AG04450 (cell line): ENCODE data around the gene STAMBPL1. TPM values are rescaled to one million over a fixed set of nuclear protein-coding genes. Genes with fewer than 3 reads are reported as not detected.

Experiments
- CTCF ChIA-PET: fragments of 300-600, 350-600 bp; formaldehyde crosslinking; extraction: SDS; loops from one replicate; lab custom pipeline; 2022; ENCODE audit warnings: antibody characterized with exemption, inconsistent platforms; lab: Charles Lee
- POLR2A ChIA-PET: fragments of 350-600 bp; formaldehyde crosslinking; extraction: SDS; loops from one replicate; lab custom pipeline; 2021; ENCODE audit warnings: antibody characterized with exemption, inconsistent platforms; lab: Yijun Ruan, JAX
- DNase-seq: peaks from one replicate; pipeline ENCODE4 v3.0.0-alpha.2; 2011; ENCODE audit warnings: low read depth, low spot score
- H3K27ac ChIP-seq: one replicate; pipeline ENCODE4 v1.5.1; 2012; ENCODE audit warnings: low read depth, low read length, control low read depth
- H3K27me3 ChIP-seq: one replicate; pipeline ENCODE4 v1.6.0; 2012; ENCODE audit warnings: low read length; ENCODE audit not compliant: control insufficient read depth, insufficient read depth
- H3K4me3 ChIP-seq: 2 replicates; pipeline ENCODE4 v1.5.1; 2011; ENCODE audit warnings: mild to moderate bottlenecking, low read depth, low read length, control low read depth
- H3K9me3 ChIP-seq: 2 replicates; pipeline ENCODE4 v1.5.1; 2012; ENCODE audit warnings: low read length; ENCODE audit not compliant: control insufficient read depth, insufficient read depth
- CTCF ChIP-seq: IDR thresholded peaks from 2 replicates; pipeline ENCODE4 v1.5.1; 2011; ENCODE audit warnings: low read depth, low read length, control low read depth, inconsistent platforms
- polyA plus RNA-seq: library from polyadenylated mRNA; depleted of rRNA; stranded (reverse); fragments of >200 nt; gene quantifications from 2 replicates; pipeline ENCODE4 v1.2.3, GENCODE V29; 2011

The STAMBPL1 gene
- polyA plus RNA-seq, 1 experiment: 50.3 TPM

GRCh38 chr10:88848499-88848898 is 31.5 kb upstream of the STAMBPL1 start:
- no peak for DNase-seq
- Histone ChIP-seq H3K4me3 (no peak overlapping the region), H3K9me3 (no peaks in the 10 kb centered on the region), H3K27me3 (no peaks in the 10 kb centered on the region), H3K27ac (no peak overlapping the region)
- no peak for TF ChIP-seq CTCF
- ChIA-PET POLR2A (no interaction called here), CTCF (interaction anchor here (0.9 to 1.2 kb wide), 3 partner anchors 13 to 84 kb away, joined by 4 to 7 read pairs (median 7); no protein-coding TSS in a partner anchor)

GRCh38 chr10:88849234-88849633 is 30.8 kb upstream of the STAMBPL1 start:
- Histone ChIP-seq H3K9me3 (no peaks in the 10 kb centered on the region), H3K27me3 (no peaks in the 10 kb centered on the region), H3K4me3 (no peak overlapping the region), H3K27ac (no peak overlapping the region)
- ChIA-PET CTCF (interaction anchor here (0.7 to 1.2 kb wide), 2 partner anchors 13 to 14 kb away, joined by 3 to 7 read pairs; no protein-coding TSS in a partner anchor), POLR2A (no interaction called here)
- no peak for DNase-seq
- no peak for TF ChIP-seq CTCF

- ChIA-PET POLR2A (no interaction called here), CTCF (interaction anchor here (1.1 to 8.4 kb wide), 2 partner anchors 16 to 83 kb away, joined by 3 to 60 read pairs; no protein-coding TSS in a partner anchor)
- H3K27ac ChIP-seq: no peak overlapping the region
- TF ChIP-seq CTCF: no peak
- H3K4me3 ChIP-seq: no peak overlapping the region
- H3K27me3 ChIP-seq: no peaks in the 10 kb centered on the region
- H3K9me3 ChIP-seq: no peaks in the 10 kb centered on the region
- no peak for DNase-seq
These were observed 29.3 kb upstream of the STAMBPL1 start for GRCh38 chr10:88850712-88851111.

GRCh38 chr10:88851706-88852105 is 28.3 kb upstream of the STAMBPL1 start, which contains the start of gene ANKRD22:
Gene ANKRD22, minus strand, starts transcription at chr10:88851844. Its CDS starts 237 bp downstream, at chr10:88851607.
- H3K4me3 ChIP-seq: no peak within 1 kb of the TSS
- no peak for DNase-seq
- no peaks in the 10 kb centered on the region for H3K9me3 ChIP-seq
- CTCF ChIA-PET: interaction anchor here (1.1 to 8.4 kb wide), 2 partner anchors 17 to 82 kb away, joined by 3 to 60 read pairs; no protein-coding TSS in a partner anchor
- no peak for TF ChIP-seq CTCF
- H3K27ac ChIP-seq: no peak within 1 kb of the TSS
- POLR2A ChIA-PET: no interaction called here
- H3K27me3 ChIP-seq: no peaks in the 10 kb centered on the region

GRCh38 chr10:88852327-88852726 is 27.7 kb upstream of the STAMBPL1 start:
- H3K4me3 ChIP-seq: no peak overlapping the region
- no peaks in the 10 kb centered on the region for H3K9me3 ChIP-seq
- CTCF ChIA-PET: interaction anchor here (2.1 to 8.4 kb wide), 2 partner anchors 16 to 81 kb away, joined by 19 to 60 read pairs; no protein-coding TSS in a partner anchor
- TF ChIP-seq CTCF: no peak
- H3K27ac ChIP-seq: no peak overlapping the region
- DNase-seq: no peak
- no peaks in the 10 kb centered on the region for H3K27me3 ChIP-seq
- POLR2A ChIA-PET: no interaction called here
